HEK293T (cell line): ENCODE measurements around the gene PDIA5.
"Not testable (repeated sequence)": the region's sequence is repeated elsewhere in the genome, so short reads cannot be mapped to it uniquely, and the experiment has no call there.

ENCODE experiments used
- CTCF ChIA-PET: fragments of 350-600 bp; formaldehyde crosslinking; extraction: SDS; loops from one replicate; lab custom pipeline; 2021; ENCODE audit warnings: antibody characterized with exemption, inconsistent platforms; lab: Yijun Ruan, JAX
- POLR2A ChIA-PET: fragments of 350-600 bp; formaldehyde crosslinking; extraction: SDS; loops from one replicate; lab custom pipeline; 2020; ENCODE audit warnings: antibody characterized with exemption, inconsistent platforms; lab: Yijun Ruan, JAX
- DNase-seq: peaks from one replicate; pipeline ENCODE4 v3.0.0; 2012; ENCODE audit warnings: mixed read lengths; ENCODE audit errors: extremely low spot score
- ARNT ChIP-seq: fragments of 450-650 bp; IDR thresholded peaks from 2 replicates; pipeline ENCODE4 v1.6.1; 2017; ENCODE audit warnings: mild to moderate bottlenecking
- BHLHE40 ChIP-seq: fragments of 450-650 bp; IDR thresholded peaks from 2 replicates; pipeline ENCODE4 v1.6.1; 2016; ENCODE audit warnings: mild to moderate bottlenecking, moderate library complexity, borderline replicate concordance
- CTBP1 ChIP-seq: fragments of 450-650 bp; IDR thresholded peaks from 2 replicates; pipeline ENCODE4 v1.6.1; 2016; ENCODE audit warnings: borderline replicate concordance
- ELF4 ChIP-seq: fragments of 450-650 bp; IDR thresholded peaks from 2 replicates; pipeline ENCODE4 v1.6.1; 2017; ENCODE audit warnings: antibody characterized with exemption
- FOXA1 ChIP-seq: fragments of 450-650 bp; IDR thresholded peaks from 2 replicates; pipeline ENCODE4 v1.6.1; 2016; ENCODE audit warnings: mild to moderate bottlenecking
- FOXK2 ChIP-seq: fragments of 450-650 bp; IDR thresholded peaks from 2 replicates; pipeline ENCODE4 v1.6.1; 2016; ENCODE audit warnings: mild to moderate bottlenecking
- FOXM1 ChIP-seq: fragments of 450-650 bp; IDR thresholded peaks from 2 replicates; pipeline ENCODE4 v1.6.1; 2017; ENCODE audit warnings: mild to moderate bottlenecking, borderline replicate concordance
- HDGF ChIP-seq: fragments of 450-650 bp; IDR thresholded peaks from 2 replicates; pipeline ENCODE4 v1.6.1; 2017; ENCODE audit warnings: antibody characterized with exemption, borderline replicate concordance
- L3MBTL2 ChIP-seq: fragments of 450-650 bp; conservative IDR thresholded peaks from 2 replicates; pipeline ENCODE4 v1.6.1; 2016; ENCODE audit warnings: mild to moderate bottlenecking
- LEF1 ChIP-seq: fragments of 450-650 bp; IDR thresholded peaks from 2 replicates; pipeline ENCODE4 v1.6.1; 2017; ENCODE audit warnings: mild to moderate bottlenecking, borderline replicate concordance
- NFRKB ChIP-seq: fragments of 450-650 bp; IDR thresholded peaks from 2 replicates; pipeline ENCODE4 v1.6.1; 2016; ENCODE audit warnings: mild to moderate bottlenecking, moderate library complexity
- SP1 ChIP-seq: fragments of 450-650 bp; IDR thresholded peaks from 2 replicates; pipeline ENCODE4 v1.6.1; 2017
- SUZ12 ChIP-seq: fragments of 450-650 bp; IDR thresholded peaks from 2 replicates; pipeline ENCODE4 v1.6.1; 2016; ENCODE audit warnings: mild to moderate bottlenecking
- TARDBP ChIP-seq: fragments of 450-650 bp; IDR thresholded peaks from 2 replicates; pipeline ENCODE4 v1.6.1; 2016
- ZNF384 ChIP-seq: fragments of 450-650 bp; IDR thresholded peaks from 2 replicates; pipeline ENCODE4 v1.6.1; 2016
- TF ChIP-seq, protein P1 (sequence below): fragments of 450-650 bp; IDR thresholded peaks from 2 replicates; pipeline ENCODE4 v1.6.1; 2016

The PDIA5 gene

DNA sequence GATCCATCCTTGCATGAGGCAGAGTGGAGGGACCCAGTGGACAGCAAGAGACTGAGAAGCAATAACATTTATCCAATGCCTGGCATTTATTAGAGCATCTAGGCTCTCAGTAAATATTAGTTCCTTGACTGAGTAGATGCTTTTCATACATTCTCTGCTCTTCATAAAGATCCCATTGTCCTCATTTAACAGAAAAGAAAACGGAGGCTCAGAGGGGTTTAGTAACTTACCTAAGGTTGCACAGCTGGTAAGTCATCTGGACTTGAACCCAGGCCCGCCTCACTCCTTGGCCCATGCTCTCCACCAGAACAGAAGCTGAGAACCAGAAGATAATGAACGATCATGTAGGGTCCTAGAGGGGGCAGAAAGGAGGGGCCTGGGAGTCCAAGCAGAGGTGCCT is 82.7 kb downstream of the PDIA5 start:
- DNase-seq: no peak
- POLR2A ChIA-PET: no interaction called here
- CTCF ChIA-PET: no interaction called here
- no peak for TF ChIP-seq L3MBTL2

DNA sequence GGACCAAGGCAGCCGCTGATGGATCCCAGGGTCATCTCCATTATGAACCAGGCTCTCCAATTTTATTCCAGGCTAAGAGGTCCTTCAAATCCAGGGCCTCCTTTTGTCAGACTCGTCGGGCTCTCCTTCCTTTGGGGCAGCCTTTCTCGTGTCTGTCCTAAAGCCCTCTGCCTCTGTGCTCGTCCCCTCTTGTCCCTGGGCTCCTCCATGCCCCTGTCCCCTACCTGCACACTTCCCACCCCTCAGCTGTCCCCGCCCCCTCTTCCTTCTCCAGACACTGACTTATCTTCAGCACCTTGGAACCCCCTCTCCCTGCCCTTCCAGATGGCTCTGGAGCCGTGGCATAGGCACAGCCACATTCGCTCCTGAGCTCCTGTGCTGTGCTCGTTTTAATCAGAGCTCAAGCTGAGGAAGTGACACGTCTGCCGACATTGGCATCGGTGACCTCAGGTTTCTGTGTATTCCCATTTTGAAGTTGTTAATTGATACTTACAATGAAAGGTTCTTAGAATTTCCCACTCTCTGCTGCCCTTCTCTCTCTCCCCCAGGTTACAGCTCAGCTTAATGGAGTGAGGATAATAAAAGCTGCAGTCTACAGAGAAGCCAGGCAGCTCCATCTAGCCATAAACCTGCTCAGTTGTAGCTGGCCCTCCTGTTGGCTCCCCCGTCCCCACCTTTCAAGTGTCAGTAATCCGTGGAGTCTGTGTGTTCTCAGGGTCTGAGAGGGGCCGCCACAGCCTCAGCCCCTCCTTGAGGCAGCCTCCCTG is 83.8 kb downstream of the PDIA5 start:
- CTCF ChIA-PET: no interaction called here

DNA sequence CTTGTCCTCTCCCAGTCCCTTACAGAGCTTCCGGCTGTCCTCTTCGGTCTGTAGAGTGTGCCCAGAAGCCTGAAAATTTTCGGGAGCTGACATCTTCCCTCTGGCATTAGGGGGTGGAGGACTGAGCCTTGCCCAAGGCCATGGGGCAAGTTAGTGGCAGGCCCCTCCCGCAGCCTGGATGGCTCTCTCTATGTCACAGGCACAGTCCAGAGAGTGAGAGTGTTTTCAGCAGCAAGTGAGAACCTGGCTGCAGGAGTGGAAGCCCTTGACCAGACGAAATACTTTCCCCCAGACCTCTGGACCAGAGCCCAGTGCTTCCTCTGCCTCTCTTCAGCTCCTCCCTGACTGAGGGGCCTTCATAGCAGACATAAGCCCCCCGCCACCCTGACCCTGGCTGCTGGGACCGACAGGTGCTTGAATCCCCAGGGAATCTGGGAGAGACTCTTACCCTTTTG is 84.5 kb downstream of the PDIA5 start:
- CTCF ChIA-PET: interaction anchor here (0.6 kb wide), 1 partner anchor 534 kb away, joined by 3 read pairs; no protein-coding TSS in a partner anchor
- DNase-seq: no peak
- POLR2A ChIA-PET: interaction anchor here (1.3 kb wide), 1 partner anchor 50 kb away, joined by 3 read pairs; the partner anchor contains the start of gene SEC22A
- TF ChIP-seq ZNF384: no peak
- no peak for TF ChIP-seq ELF4
- TF ChIP-seq FOXA1: no peak
- TF ChIP-seq LEF1: no peak
- TF ChIP-seq FOXM1: no peak
- no peak for TF ChIP-seq BHLHE40
- TF ChIP-seq HDGF: no peak
- TF ChIP-seq SP1: no peak
- TF ChIP-seq, protein P1, sequence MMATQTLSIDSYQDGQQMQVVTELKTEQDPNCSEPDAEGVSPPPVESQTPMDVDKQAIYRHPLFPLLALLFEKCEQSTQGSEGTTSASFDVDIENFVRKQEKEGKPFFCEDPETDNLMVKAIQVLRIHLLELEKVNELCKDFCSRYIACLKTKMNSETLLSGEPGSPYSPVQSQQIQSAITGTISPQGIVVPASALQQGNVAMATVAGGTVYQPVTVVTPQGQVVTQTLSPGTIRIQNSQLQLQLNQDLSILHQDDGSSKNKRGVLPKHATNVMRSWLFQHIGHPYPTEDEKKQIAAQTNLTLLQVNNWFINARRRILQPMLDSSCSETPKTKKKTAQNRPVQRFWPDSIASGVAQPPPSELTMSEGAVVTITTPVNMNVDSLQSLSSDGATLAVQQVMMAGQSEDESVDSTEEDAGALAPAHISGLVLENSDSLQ: no peak

More for the DNA sequence above, 83.8 kb downstream of the PDIA5 start:
- POLR2A ChIA-PET: interaction anchor here (1.3 kb wide), 1 partner anchor 51 kb away, joined by 3 read pairs; the partner anchor contains the start of gene SEC22A
- TF ChIP-seq ARNT: no peak
- TF ChIP-seq FOXM1: no peak
- TF ChIP-seq ELF4: no peak
- TF ChIP-seq FOXK2: no peak
- no peak for TF ChIP-seq TARDBP
- TF ChIP-seq BHLHE40: no peak
- TF ChIP-seq CTBP1: no peak
- TF ChIP-seq SUZ12: no peak
- TF ChIP-seq, protein P1: no peak
- TF ChIP-seq LEF1: no peak
- no peak for TF ChIP-seq FOXA1
- no peak for TF ChIP-seq NFRKB
- no peak for TF ChIP-seq ZNF384
- TF ChIP-seq L3MBTL2: no peak
- TF ChIP-seq SP1: no peak
- no peak for TF ChIP-seq HDGF
- DNase-seq: no peak

DNA sequence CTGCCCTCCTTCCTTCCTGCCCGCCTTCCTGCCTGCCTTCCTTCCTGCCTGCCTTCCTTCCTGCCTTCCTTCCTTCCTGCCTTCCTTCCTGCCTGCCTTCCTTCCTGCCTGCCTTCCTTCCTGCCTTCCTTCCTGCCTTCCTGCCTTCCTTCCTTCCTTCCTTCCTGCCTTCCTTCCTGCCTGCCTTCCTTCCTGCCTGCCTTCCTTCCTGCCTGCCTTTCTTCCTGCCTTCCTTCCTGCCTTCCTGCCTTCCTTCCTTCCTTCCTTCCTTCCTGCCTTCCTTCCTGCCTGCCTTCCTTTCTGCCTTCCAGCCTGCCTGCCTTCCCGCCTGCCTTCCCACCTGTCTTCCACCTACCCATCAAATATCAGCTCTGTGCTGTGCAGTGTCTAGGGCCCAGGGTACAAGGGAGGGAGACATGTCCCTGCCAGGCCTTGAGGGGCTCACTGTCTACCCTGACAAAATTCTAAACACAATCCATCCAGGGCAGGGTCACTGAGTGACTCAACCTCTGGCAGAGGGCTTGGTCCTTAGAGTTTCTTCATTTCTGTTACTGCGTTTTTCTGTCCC is 85.1 kb downstream of the PDIA5 start:
- DNase-seq, CTCF ChIA-PET, POLR2A ChIA-PET: not testable (repeated sequence)

DNA sequence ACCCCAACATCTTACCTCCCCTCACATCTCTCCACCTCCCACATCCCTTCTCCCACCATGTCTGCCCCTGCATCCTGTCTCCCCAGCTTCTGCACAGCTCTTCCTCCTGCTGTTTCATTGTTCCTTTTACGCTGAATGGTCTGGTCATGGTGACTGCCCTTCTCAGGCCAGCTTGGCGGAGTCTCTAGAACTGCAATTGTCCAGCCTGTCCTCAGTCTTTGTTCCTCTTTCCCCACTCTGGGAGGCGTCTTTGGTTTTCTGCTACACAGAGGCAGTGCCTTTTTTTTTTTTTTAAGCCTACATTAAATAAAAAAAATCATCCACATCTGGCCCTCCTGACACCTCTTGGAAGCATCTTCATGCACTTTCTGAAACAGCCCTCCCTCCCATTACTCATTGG is 85.9 kb downstream of the PDIA5 start:
- TF ChIP-seq FOXM1 (no peak), FOXK2 (no peak)
- TF ChIP-seq, protein P1: no peak
- POLR2A ChIA-PET: interaction anchor here (1.4 kb wide), 1 partner anchor 49 kb away, joined by 3 read pairs; the partner anchor contains the start of gene SEC22A
- no peak for DNase-seq
- CTCF ChIA-PET: no interaction called here

DNA sequence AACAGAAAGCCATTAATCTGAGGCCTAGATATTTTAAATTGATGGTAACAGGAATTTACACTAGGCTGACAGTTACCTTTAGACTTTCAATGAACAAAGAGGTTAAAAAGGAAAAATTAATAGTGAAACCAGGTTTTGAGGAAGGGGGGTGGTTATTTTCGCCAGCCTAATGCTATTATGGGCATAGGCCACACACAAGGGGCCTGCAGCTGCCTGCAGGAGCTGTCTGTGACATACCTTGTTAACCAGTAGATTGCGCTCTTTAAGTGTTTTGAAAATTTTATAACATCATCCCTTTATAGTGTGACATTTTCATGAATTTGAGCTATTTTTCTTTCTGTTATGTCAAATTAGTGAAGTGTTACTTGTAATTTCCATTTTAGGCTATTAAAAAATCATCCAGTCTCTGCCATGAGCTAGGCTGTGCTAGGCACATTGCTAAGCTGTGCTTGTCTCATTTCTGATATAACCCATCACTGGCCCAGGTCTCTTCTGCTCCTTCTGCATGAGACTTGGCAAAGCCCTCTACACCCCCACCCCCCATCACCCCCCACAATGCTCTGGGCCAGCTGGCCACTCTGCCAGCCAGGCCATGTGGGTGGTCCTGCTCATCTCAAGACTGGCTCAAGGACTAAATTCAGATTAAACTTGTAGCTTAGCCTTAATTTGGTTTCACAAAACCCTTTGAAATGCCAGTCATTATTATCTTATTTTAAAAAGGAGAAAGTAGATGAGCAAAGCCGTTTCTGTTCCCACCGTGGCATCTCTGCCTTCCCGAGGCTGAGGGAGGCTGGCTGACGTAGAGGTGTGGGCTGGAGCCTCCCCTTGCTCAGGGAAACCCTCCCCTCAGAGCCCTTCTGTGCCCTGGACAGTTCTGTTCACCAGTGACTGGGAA is 86.5 kb downstream of the PDIA5 start:
- no peak for DNase-seq
- POLR2A ChIA-PET: interaction anchor here (1.4 kb wide), 1 partner anchor 48 kb away, joined by 3 read pairs; the partner anchor contains the start of gene SEC22A
- CTCF ChIA-PET: no interaction called here
- TF ChIP-seq, protein P1: no peak
- TF ChIP-seq ARNT (no peak), HDGF (no peak), SUZ12 (no peak), FOXK2 (no peak)
